A673 (cell line): ENCODE results near the gene WHRN. TPM values are rescaled to one million over a fixed set of nuclear protein-coding genes. Genes with fewer than 3 reads are reported as not detected.

Experiments
- BruUV-seq: library from RNA; stranded (reverse); fragments of 400-500 nt; replicated peaks from 2 replicates; lab custom pipeline; 2021; lab: Mats Ljungman, UMichigan
- CTCF ChIA-PET: fragments of 300-600 bp; sonication (Branson Sonifier 250); formaldehyde crosslinking; loops from one replicate; lab custom pipeline; 2022; ENCODE audit warnings: antibody characterized with exemption; lab: Charles Lee
- POLR2A ChIA-PET: fragments of 300-600 bp; sonication (Branson Sonifier 250); formaldehyde crosslinking; loops from one replicate; lab custom pipeline; 2022; ENCODE audit warnings: antibody characterized with exemption; ENCODE audit not compliant: low non-redundant PET; lab: Charles Lee
- DNase-seq: peaks from one replicate; pipeline ENCODE4 v3.0.0-alpha.2; 2015; ENCODE audit warnings: low spot score
- H3K27ac ChIP-seq: fragments of 200-600 bp; sonication (generic); 2 replicates; pipeline ENCODE4 v1.5.1; 2016; ENCODE audit warnings: mixed run types, low read depth, mild to moderate bottlenecking, mixed read lengths, antibody characterized with exemption, low read length; ENCODE audit not compliant: poor library complexity, severe bottlenecking
- H3K27me3 ChIP-seq: fragments of 200-600 bp; sonication (generic); replicated peaks from 2 replicates; pipeline ENCODE4 v1.6.1; 2017; ENCODE audit warnings: mixed run types, low read depth, mild to moderate bottlenecking, mixed read lengths, antibody characterized with exemption, low read length; ENCODE audit not compliant: insufficient read depth, poor library complexity
- H3K36me3 ChIP-seq: fragments of 200-600 bp; sonication (generic); 2 replicates; pipeline ENCODE4 v1.6.1; 2016; ENCODE audit warnings: mixed run types, mild to moderate bottlenecking, mixed read lengths, antibody characterized with exemption, low read length; ENCODE audit not compliant: insufficient read depth, poor library complexity, severe bottlenecking
- H3K4me1 ChIP-seq: fragments of 200-600 bp; sonication (generic); 2 replicates; pipeline ENCODE4 v1.6.1; 2017; ENCODE audit warnings: mixed run types, mild to moderate bottlenecking, mixed read lengths, antibody characterized with exemption, low read length; ENCODE audit not compliant: insufficient read depth, poor library complexity, severe bottlenecking
- H3K4me3 ChIP-seq: fragments of 200-600 bp; sonication (generic); 2 replicates; pipeline ENCODE4 v1.5.1; 2016; ENCODE audit warnings: low read depth, mixed run types, mild to moderate bottlenecking, mixed read lengths, low read length; ENCODE audit not compliant: poor library complexity, severe bottlenecking
- H3K9me3 ChIP-seq: fragments of 200-600 bp; sonication (generic); 2 replicates; pipeline ENCODE4 v1.6.1; 2016; ENCODE audit warnings: mixed run types, low read depth, mild to moderate bottlenecking, mixed read lengths, antibody characterized with exemption, low read length; ENCODE audit not compliant: poor library complexity, severe bottlenecking
- EZH2 ChIP-seq: fragments of 200-600 bp; sonication (generic); IDR thresholded peaks from 2 replicates; pipeline ENCODE4 v1.6.1; 2017; ENCODE audit warnings: borderline replicate concordance, low read depth, mild to moderate bottlenecking, mixed read lengths, antibody characterized with exemption, low read length; ENCODE audit not compliant: poor library complexity, severe bottlenecking
- intact Hi-C: fragments of 100-400 bp; cut with micrococcal nuclease; formaldehyde crosslinking; loops from one replicate; pipeline ENCODE4 v1.10.0; 2022; ENCODE audit not compliant: unreplicated experiment
- total RNA-seq: library from RNA; stranded (reverse); gene quantifications from 2 replicates; pipeline ENCODE4 v1.2.3, GENCODE V29; 2021
- TF ChIP-seq, protein P1 (sequence below): fragments of 300-800, 200-600 bp; sonication (generic); conservative IDR thresholded peaks from 2 replicates; pipeline ENCODE4 v1.5.1; 2017; ENCODE audit warnings: low read depth, mild to moderate bottlenecking, antibody characterized with exemption, low read length, moderate library complexity, mixed read lengths

Gene WHRN
- total RNA-seq, 1 experiment from 2014 or later: 9.1 TPM

- intact Hi-C loops: no loop called here
- TF ChIP-seq, protein P1, sequence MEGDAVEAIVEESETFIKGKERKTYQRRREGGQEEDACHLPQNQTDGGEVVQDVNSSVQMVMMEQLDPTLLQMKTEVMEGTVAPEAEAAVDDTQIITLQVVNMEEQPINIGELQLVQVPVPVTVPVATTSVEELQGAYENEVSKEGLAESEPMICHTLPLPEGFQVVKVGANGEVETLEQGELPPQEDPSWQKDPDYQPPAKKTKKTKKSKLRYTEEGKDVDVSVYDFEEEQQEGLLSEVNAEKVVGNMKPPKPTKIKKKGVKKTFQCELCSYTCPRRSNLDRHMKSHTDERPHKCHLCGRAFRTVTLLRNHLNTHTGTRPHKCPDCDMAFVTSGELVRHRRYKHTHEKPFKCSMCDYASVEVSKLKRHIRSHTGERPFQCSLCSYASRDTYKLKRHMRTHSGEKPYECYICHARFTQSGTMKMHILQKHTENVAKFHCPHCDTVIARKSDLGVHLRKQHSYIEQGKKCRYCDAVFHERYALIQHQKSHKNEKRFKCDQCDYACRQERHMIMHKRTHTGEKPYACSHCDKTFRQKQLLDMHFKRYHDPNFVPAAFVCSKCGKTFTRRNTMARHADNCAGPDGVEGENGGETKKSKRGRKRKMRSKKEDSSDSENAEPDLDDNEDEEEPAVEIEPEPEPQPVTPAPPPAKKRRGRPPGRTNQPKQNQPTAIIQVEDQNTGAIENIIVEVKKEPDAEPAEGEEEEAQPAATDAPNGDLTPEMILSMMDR: no peak
- no peak for TF ChIP-seq EZH2
- no peaks in the 10 kb centered on the region for H3K36me3 ChIP-seq
- no peaks in the 10 kb centered on the region for H3K9me3 ChIP-seq
- H3K27ac ChIP-seq: no peak overlapping the region
- no TSS peak for BruUV-seq
- DNase-seq: no peak
- CTCF ChIA-PET: no interaction called here
- no peaks in the 10 kb centered on the region for H3K27me3 ChIP-seq
- H3K4me3 ChIP-seq: no peak overlapping the region
- H3K4me1 ChIP-seq: no peaks in the 10 kb centered on the region
- POLR2A ChIA-PET: no interaction called here
Measured at GRCh38 chr9:114462791-114463190, 42.5 kb downstream of the WHRN start.

DNA sequence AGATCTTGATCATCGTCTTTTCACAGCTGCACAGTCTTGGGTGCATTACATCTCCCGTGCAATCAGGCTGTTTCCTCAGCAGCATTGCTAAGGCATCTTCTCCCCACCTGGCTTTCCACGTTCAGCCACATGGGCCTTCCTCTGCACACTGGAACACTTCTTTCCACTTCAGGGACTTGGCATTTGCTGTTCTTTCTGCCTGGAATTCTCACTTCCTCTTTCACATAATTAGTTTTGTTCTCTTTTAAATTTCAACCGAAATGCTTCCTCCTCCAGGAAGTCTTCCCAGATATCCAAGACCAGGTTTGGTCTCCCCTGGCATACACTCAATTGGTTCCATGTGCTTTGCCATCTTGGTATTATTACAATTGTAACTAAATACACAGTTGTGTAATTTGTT, 43.8 kb downstream of the WHRN start:
- DNase-seq: no peak
- CTCF ChIA-PET: no interaction called here
- H3K4me1 ChIP-seq: no peaks in the 10 kb centered on the region
- H3K9me3 ChIP-seq: no peaks in the 10 kb centered on the region
- no peaks in the 10 kb centered on the region for H3K36me3 ChIP-seq
- H3K4me3 ChIP-seq: no peak overlapping the region
- no peak for TF ChIP-seq EZH2
- TF ChIP-seq, protein P1: no peak
- H3K27ac ChIP-seq: no peak overlapping the region
- intact Hi-C loops: no loop called here
- BruUV-seq: no TSS peak
- no peaks in the 10 kb centered on the region for H3K27me3 ChIP-seq
- POLR2A ChIA-PET: no interaction called here

DNA sequence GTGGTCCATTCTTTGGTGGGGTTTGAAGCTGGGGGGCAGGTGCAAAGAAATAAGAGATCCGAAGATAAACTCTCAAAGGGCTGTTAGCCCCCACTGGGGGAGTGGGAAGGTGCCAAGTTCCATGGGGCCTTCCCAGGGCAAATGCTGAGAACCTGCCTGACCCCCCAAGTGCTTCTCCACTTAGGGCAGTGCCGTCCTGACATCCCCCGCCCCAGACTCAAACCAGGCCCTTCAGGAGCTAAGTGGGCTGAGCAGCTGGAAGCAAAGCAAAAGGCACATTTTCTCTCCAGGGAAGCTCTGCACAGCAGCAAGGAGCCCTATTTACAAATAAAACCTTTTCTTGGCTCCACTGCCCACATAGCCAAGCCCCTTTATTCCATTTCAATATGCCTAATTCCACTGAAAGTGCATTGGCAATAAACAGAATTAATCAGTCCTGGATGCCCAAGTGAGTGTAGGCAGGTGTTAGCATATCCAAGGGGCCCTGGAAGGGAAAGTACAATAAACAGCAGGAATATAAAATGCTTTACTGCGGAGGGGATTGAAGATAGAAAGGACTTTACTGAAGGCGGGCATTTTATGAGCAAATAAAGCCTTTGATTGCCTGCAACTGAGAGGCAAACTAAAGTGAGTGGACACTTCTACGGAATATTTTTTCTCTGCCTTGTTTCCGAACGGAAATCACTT, 44.6 kb downstream of the WHRN start:
- no peak for DNase-seq
- intact Hi-C loops: no loop called here
- BruUV-seq: no TSS peak
- POLR2A ChIA-PET: no interaction called here
- Histone ChIP-seq H3K27me3 (no peaks in the 10 kb centered on the region), H3K4me1 (no peaks in the 10 kb centered on the region), H3K27ac (no peak overlapping the region), H3K36me3 (no peaks in the 10 kb centered on the region), H3K9me3 (no peaks in the 10 kb centered on the region), H3K4me3 (no peak overlapping the region)
- TF ChIP-seq, protein P1: no peak
- TF ChIP-seq EZH2: no peak
- CTCF ChIA-PET: no interaction called here
